ENCODE data around the gene SPECC1L.

The SPECC1L gene

DNA sequence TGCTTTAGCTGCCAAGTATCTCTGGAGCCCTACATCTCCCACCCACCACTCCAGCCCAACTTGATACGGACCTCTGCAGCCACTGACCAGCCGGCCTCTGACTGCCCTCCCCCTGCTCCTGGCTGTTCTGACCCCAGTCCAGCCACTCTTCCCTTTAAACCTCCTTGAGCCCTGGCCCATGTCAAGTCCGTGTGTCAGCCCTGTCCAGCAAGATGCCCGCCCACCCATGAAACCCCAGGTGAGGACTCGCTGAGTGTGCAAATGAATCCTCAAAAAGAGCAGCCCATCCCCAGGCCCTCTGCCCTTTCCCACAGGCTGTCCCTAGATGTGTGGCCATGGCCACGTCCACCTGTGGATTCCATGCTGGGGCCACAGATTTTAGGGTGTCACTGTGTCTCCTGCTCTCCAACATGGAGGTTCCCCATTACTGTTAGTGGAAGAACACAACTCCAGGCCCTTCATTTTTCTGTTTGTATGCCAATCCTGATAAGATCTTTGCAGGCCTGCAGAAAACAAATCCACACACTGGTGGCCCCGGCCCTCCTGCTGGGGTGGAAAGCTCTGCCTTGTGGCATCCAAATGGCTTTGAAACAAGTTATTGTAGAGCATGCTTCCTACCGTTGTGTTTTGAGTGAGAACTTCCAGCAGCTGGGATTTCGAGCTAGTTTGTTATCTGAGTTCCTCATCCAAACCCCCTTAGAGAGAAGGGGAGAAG is 134.1 kb downstream of the SPECC1L start:
- no peak for DNase-seq

- no peak for DNase-seq
Measured at GRCh38 chr22:24405631-24406321, 135.1 kb downstream of the SPECC1L start.

GRCh38 chr22:24406322-24407277 is 136.0 kb downstream of the SPECC1L start:
- DNase-seq, result no peak

DNA sequence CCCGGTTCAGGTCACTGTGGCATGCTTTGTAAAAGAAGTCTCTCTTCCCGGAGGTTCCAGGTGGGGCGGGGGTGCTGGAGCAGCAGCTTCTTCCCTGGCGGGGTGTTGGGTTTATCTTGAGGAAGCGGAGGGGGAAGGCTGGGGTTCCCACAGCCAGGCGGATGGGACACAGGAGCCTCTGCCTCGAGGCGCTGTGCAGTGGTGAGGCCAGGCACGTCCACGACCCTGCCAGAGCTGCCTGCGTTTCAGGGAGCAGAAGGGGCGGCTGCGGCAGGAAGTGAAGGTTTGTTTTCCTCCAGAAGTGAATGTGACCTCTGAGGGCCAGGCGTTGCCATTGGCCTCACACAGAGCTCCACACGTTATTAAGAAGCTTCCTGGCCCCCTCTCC is 136.6 kb downstream of the SPECC1L start:
- no peak for DNase-seq

DNA sequence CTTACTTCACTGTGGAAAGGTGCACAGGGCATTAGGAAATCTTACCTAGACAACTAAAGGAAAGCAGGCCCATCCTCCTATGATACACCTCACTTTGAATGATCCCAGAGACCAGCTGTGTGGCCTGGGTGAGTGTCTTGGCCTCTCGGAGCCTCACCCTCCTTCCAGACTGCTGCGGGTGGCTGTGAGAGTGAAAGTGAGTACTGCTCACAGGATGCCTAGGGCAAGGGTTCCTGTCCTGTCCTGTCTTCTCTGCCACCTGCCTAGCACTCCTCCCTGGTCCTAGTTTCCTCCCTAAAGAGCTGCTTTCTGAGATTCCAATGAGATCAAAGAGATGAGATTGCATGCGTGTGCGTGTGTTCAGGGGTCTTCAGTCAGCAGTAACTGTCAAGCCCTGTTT is 137.3 kb downstream of the SPECC1L start:
- no peak for DNase-seq

DNA sequence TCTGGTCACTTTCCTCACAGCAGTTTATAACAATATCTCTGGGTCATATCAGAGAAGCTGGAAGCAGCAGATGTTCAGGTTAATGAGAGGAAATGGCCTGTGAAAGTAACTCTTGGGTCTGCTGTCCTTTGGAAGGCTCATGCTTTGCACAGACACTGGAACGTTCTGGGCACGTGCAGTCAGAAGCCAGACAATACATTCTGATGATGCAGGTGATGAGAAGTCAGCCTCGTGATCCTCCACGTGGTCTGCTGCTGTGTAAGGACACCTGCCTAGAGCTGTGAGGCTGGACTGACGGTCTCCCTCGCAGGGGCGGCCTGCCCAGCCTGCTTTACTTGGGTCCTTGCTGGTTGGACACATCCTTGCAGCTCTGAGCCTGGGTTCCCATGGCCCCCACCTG is 138.0 kb downstream of the SPECC1L start:
- no peak for DNase-seq

DNA sequence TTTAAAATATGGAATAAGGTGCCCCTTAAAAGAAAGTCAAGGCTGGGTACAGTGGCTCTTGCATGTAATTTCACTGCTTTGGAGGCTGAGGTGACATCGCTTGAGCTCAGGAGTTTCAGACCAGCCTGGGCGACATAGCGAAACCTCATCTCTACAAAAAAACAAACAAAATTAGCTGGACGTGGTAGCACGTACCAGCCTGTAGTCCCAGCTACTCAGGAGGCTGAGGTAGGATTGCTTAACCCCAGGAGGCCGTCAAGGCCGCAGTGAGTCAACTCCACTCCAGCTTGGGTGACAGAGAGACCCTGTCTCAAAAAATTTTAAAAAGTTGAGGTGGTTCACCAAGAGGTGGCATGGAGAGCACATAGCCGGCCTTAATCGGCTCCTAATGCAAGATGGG is 139.1 kb downstream of the SPECC1L start:
- DNase-seq, result no peak

DNA sequence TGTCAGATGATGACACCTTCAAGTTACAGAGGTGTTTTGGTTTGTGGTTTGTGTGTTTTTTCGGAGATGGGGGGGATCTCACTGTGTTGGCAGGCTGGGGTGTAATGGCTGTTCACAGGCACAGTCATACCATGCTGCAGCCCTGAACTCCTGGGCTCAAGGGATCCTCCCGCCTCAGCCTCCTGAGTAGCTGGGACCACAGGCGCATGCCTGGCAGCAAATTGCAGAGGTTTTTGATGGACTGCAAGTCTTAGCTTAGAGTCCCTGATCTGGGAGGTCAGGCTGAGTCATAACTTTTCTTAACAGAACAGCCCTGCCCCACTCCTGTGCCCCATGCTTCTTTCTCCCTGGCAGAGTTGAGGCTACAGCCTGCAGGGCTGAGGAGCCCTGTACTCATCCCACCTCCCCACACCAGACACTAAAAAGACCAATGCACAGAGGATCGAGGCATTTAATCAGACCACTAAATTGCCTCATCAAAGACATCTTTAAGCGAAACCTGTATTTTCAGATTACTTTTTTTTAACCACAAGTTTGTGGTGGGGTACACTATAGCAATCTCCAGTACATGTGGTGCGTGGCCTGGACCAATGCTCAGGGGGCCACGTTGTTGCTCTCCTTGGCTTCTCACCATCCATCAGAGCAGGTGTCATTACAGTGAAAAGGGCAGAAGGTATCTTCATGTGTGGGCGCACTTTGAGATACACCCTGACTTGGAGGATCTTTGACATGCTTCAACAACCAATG is 139.7 kb downstream of the SPECC1L start:
- DNase-seq, result no peak

- DNase-seq, result no peak
Measured at GRCh38 chr22:24411256-24412004, 140.8 kb downstream of the SPECC1L start.

DNA sequence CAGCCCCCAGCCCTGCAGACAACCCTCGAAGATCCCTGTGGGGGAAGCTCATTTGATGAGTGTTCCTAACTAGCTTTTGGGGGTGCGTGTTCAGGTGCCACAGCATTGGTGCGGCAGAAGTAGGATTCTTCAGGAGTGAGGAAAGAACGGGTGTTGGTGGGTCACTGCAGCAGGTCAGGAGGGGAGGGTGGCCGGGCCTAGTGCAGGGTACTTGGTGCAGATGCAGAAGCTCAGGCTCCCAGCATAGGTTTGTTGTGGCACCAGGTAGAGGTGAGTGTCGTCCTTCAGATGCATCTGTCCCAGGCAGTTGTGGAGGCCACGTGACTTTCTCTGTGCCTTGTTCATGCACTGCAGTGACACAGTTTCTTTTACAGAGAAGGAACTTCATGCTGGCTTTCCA is 141.6 kb downstream of the SPECC1L start:
- DNase-seq, result no peak

GRCh38 chr22:24413271-24413670 is 142.6 kb downstream of the SPECC1L start:
- DNase-seq, result no peak

DNA sequence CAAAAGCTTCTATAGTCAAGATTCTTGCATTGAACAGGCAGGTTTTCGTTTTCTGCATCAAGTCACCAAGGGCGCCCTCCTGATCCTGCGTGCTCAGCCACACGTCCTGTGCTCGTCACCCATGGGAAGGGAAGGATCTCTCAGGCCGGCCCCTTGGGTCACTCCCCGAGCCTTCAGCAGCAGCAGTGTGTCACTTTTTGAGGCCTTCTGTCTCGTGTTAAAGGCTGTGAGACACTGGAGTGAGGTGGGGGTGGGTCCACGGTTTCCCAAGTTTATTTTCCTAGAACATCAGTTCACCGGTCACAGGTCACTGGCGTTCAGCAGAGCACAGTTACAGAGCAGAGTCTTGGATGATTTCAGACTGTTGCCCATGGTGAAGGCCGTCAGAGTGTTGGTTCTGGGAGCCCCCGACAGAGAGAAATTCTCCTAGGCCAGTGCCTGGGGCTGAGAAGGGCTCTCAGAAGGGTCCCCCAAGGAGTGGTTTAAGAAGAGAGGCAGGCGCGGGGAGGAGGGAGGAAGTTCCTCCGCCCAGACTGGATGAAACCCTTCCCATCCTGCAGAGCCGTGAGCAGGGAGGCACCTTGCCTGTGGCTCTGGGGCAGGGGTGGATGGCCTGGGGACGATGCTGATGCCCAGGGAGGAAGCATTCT is 143.2 kb downstream of the SPECC1L start:
- DNase-seq, result no peak

- DNase-seq, result no peak
Measured at GRCh38 chr22:24414523-24414922, 143.9 kb downstream of the SPECC1L start.

GRCh38 chr22:24414984-24415945 is 144.6 kb downstream of the SPECC1L start:
- DNase-seq, result no peak

- DNase-seq, result peak; percentile 40
Measured at GRCh38 chr22:24416095-24416494, 145.5 kb downstream of the SPECC1L start.

- no peak for DNase-seq
Measured at GRCh38 chr22:24416611-24417010, 146.0 kb downstream of the SPECC1L start.

- no peak for DNase-seq
Measured at GRCh38 chr22:24417200-24417599, 146.6 kb downstream of the SPECC1L start.

DNA sequence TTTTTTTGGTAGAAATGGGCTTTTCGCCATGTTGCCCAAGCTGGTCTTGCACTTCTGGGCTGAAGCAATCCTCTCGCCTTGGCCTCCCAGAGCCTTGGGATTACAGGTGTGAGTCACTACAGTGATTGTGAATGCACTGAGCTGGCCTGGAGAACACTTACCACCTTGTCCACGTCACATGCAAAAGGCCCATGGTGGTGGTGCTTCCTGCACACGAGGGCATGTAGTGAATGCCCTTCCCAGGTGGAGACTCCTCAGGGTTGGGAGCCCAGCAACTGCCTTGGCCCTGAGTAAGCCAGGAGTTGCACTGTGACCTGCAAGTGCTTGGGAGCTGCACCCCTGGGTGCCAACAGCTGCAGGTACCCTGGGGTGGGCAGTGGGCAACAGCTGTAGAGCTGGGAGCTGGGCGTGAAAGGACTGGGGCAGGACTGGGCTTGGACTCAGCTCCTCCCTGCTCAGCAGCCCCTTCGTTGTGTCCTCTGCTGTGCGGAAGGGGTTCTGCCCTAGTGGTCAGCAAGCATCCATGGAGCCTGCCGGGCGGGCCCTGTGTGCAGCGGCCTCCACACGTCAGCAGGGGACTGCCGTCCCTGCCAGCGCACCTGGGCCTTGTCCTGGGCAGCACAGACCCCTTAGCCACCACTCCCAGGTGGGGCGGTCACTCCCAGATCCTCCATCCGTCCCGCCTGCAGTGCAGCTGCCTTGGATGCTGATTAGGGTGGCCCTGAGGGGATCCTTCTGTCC is 147.4 kb downstream of the SPECC1L start:
- no peak for DNase-seq

GRCh38 chr22:24418786-24419474 is 148.3 kb downstream of the SPECC1L start:
- DNase-seq, result no peak

Measured in DMS 273 treated with DMSO at 0.1 percent for 48 hours (cell line).